Subcutaneous adipose tissue (tissue), 4 donors: ENCODE measurements around the gene C20orf173. TPM values are rescaled to one million over a fixed set of nuclear protein-coding genes. Genes with fewer than 3 reads are reported as not detected.

Experiments used
- CTCF ChIP-seq: fragments of 450-650 bp; IDR thresholded peaks from one replicate; pipeline ENCODE4 v1.5.1; 2016; ENCODE audit warnings: low read depth, mild to moderate bottlenecking, control low read depth, antibody characterized with exemption, moderate library complexity
- total RNA-seq, 4 donors: library from RNA; depleted of rRNA; stranded (reverse); fragments of >200 nt; gene quantifications; one replicate each; pipeline ENCODE4 v1.1.0, GENCODE V29; 2016

C20orf173 gene
- total RNA-seq, 4 donors from 2014 or later = not detected

GRCh38 chr20:35478804-35479472 lies 50.5 kb downstream of the C20orf173 start:
- TF ChIP-seq CTCF = no peak

Other genes starting within 250 kb of the C20orf173 start
- 10 to 100 TPM; 50.1 to 75.5 (median 67.9) TPM for gene EIF6, start 244.9 kb downstream of the C20orf173 start, total RNA-seq
- gene FAM83C, start 237.2 kb downstream of the C20orf173 start, total RNA-seq = not detected
- 10 to 100 TPM; 23.6 to 38.2 (median 26.9) TPM for gene UQCC1, start 117.7 kb downstream of the C20orf173 start, total RNA-seq
- 1 to 10 TPM in 1 of 4 donors, under 1 TPM in 3; 0.22 to 2.3 (median 0.66) TPM for gene GDF5, start 91.4 kb downstream of the C20orf173 start, total RNA-seq
- gene CEP250, start 74.1 kb downstream of the C20orf173 start, total RNA-seq = 10 to 100 TPM in 3 of 4 donors, 1 to 10 TPM in 1; 6.8 to 31.6 (median 20.6) TPM
- gene ERGIC3, start 12.4 kb upstream of the C20orf173 start, total RNA-seq = 100 to 1,000 TPM in 3 of 4 donors, 10 to 100 TPM in 1; 99.9 to 207 (median 181) TPM
- 1 to 10 TPM in 3 of 4 donors, not detected in 1; 1.7 to 3.3 (median 2.4) TPM for gene SPAG4, start 86.2 kb upstream of the C20orf173 start, total RNA-seq
- 100 to 1,000 TPM in 2 of 4 donors, 10 to 100 TPM in 2; 50.6 to 115 (median 87.1) TPM for gene CPNE1, start 135.2 kb upstream of the C20orf173 start, total RNA-seq
- 10 to 100 TPM; 22.8 to 35.4 (median 24.2) TPM for gene RBM12, start 135.2 kb upstream of the C20orf173 start, total RNA-seq
- gene NFS1, start 169.7 kb upstream of the C20orf173 start, total RNA-seq = 10 to 100 TPM; 17.4 to 34.7 (median 24.3) TPM
- gene ROMO1, start 169.8 kb upstream of the C20orf173 start, total RNA-seq = 100 to 1,000 TPM; 215 to 328 (median 269) TPM
- gene RBM39, start 212.6 kb upstream of the C20orf173 start, total RNA-seq = 100 to 1,000 TPM; 320 to 423 (median 379) TPM
- gene PHF20, start 242.4 kb upstream of the C20orf173 start, total RNA-seq = 10 to 100 TPM; 35.5 to 61.6 (median 44.5) TPM